Small intestine (tissue), 7 donors: ENCODE measurements around the gene TMPRSS9. TPM values are rescaled to one million over a fixed set of nuclear protein-coding genes. Genes with fewer than 3 reads are reported as not detected.

Experiments
- DNase-seq, 2 donors: peaks; one replicate each; pipeline versions ENCODE4 v3.0.0 to v3.0.0-alpha.2; 2013
- FAIRE-seq: peaks from 2 replicates; lab custom pipeline; 2012; peaks lifted over from hg19 to GRCh38; lab: Jason Lieb, UNC
- H3K27ac ChIP-seq, 3 donors: one replicate each; pipeline ENCODE4 v1.5.1; 2013; ENCODE audit warnings: low read length in 2 of 3, mild to moderate bottlenecking in 2 of 3, control low read depth in 1 of 3, inconsistent platforms in 1 of 3, low read depth in 1 of 3, moderate library complexity in 1 of 3
- H3K27me3 ChIP-seq, 3 donors: one replicate each; pipeline ENCODE4 v1.6.1; 2013; ENCODE audit warnings: low read length in 3 of 3, inconsistent platforms in 1 of 3; ENCODE audit not compliant: control insufficient read depth in 3 of 3, insufficient read depth in 3 of 3
- H3K36me3 ChIP-seq, 3 donors: one replicate each; pipeline ENCODE4 v1.6.1; 2013; ENCODE audit warnings: low read length in 3 of 3, inconsistent platforms in 1 of 3, low read depth in 1 of 3, mild to moderate bottlenecking in 1 of 3, moderate library complexity in 1 of 3; ENCODE audit not compliant: control insufficient read depth in 3 of 3, insufficient read depth in 2 of 3
- H3K4me1 ChIP-seq, 3 donors: one replicate each; pipeline ENCODE4 v1.6.1; 2013; ENCODE audit warnings: low read length in 2 of 3, inconsistent platforms in 1 of 3, low read depth in 1 of 3, mild to moderate bottlenecking in 1 of 3, moderate library complexity in 1 of 3; ENCODE audit not compliant: control insufficient read depth in 3 of 3, insufficient read depth in 2 of 3
- H3K4me3 ChIP-seq, 3 donors: one replicate each; pipeline ENCODE4 v1.5.1; 2013; ENCODE audit warnings: low read length in 3 of 3, control low read depth in 1 of 3, inconsistent platforms in 1 of 3, low read depth in 1 of 3, mild to moderate bottlenecking in 1 of 3, moderate library complexity in 1 of 3
- H3K9me3 ChIP-seq, 2 donors: one replicate each; pipeline ENCODE4 v1.6.1; 2013; ENCODE audit warnings: low read depth in 1 of 2, low read length in 1 of 2; ENCODE audit not compliant: control insufficient read depth in 2 of 2, insufficient read depth in 1 of 2
- WGBS, 3 donors: extraction: QIAGEN DNeasy Blood & Tissue Kit; methylation state at CpG; one replicate each; pipeline ENCODE4 v1.1.7; 2013; 5-methylcytosine and 5-hydroxymethylcytosine counted together
- polyA plus RNA-seq, 4 donors: library from polyadenylated mRNA; stranded (reverse) in 3 of 4; unstranded in 1 of 4; fragments of 200-250 nt in 3 of 4; fragments of 120-200 nt in 1 of 4; gene quantifications; one replicate each; pipeline versions ENCODE4 v1.2.1 to v1.2.3, GENCODE V29; 2013
- donor health status: healthy with polysubstance abuse.
- donor health status: control.
- donor health status: control.
- donor health status: Bipolar disorder and iron deficiency.
- donor health status: healthy.

TMPRSS9 gene
- polyA plus RNA-seq, 4 donors: 0.53 to 0.54 TPM; not detected in 2

GRCh38 chr19:2351591-2351990, 8.5 kb upstream of the TMPRSS9 start:
- 93 to 96% (median 95%) methylated on average over 18 to 28 of the region's 28 CpGs for WGBS, 3 donors
- Histone ChIP-seq H3K27ac (no peak overlapping the region), H3K36me3 (peaks cover 2 to 81% (median 8%) of the 10 kb centered on the region in 3 donors), H3K27me3 (no peaks in the 10 kb centered on the region), H3K9me3 (peaks cover 0 to 2% of the 10 kb centered on the region in 2 donors), H3K4me1 (no peaks in the 10 kb centered on the region), H3K4me3 (no peak overlapping the region)
- DNase-seq (no peak), FAIRE-seq (no peak)

- Histone ChIP-seq H3K4me1 (no peaks in the 10 kb centered on the region), H3K9me3 (peaks cover 0 to 2% of the 10 kb centered on the region in 2 donors), H3K27ac (no peak overlapping the region), H3K27me3 (no peaks in the 10 kb centered on the region), H3K36me3 (peaks cover 2 to 76% (median 8%) of the 10 kb centered on the region in 3 donors), H3K4me3 (no peak overlapping the region)
- FAIRE-seq (no peak), DNase-seq (no peak)
- 93 to 97% (median 95%) methylated on average over 23 to 24 of the region's 24 CpGs for WGBS, 3 donors
These were observed 7.9 kb upstream of the TMPRSS9 start for GRCh38 chr19:2352121-2352520.

DNA sequence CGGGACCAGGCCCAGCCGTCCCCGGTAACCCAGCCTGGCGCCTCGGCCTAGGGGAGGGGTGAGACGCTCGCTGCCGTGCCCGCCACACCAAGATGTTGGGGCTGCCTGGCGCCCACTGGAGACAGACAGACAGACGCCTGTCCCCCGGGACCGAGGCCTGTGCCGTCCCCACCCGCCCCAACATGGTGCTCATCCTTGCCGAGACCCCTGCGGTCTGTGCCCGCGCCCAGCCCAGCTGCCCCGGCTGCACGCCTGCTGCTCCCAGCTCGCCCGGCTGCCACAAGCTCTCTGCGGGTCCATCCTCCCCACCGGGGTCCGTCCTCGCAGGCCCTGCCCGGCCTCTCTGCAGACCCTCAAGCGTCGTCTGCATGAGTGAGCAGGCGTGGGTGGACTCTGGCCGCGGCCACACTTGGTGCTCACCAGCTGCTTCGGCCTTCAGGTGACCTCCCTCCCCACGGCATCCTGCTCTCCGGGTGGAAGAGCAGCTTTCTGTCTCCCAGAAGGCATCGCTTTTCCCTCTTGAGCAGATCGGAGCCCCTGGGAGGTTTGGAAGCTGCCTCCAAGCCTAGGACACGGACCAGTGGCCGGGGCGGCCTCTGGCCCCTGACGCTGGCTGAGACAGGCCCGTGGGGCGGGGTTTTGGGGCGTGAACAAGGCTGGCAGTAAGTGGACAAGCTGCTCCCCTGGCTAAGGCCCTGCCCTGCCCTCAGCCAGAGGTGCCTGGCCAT, 6.7 kb upstream of the TMPRSS9 start:
- no peaks in the 10 kb centered on the region for H3K27me3 ChIP-seq
- FAIRE-seq (no peak), DNase-seq (no peak)
- H3K4me1 ChIP-seq: no peaks in the 10 kb centered on the region
- 86 to 93% (median 91%) methylated on average over 38 to 45 of the region's 45 CpGs for WGBS, 3 donors
- no peak overlapping the region for H3K27ac ChIP-seq
- no peak overlapping the region for H3K4me3 ChIP-seq
- H3K9me3 ChIP-seq: peaks cover 0 to 2% of the 10 kb centered on the region in 2 donors
- peaks cover 2 to 76% (median 8%) of the 10 kb centered on the region in 3 donors for H3K36me3 ChIP-seq

DNA sequence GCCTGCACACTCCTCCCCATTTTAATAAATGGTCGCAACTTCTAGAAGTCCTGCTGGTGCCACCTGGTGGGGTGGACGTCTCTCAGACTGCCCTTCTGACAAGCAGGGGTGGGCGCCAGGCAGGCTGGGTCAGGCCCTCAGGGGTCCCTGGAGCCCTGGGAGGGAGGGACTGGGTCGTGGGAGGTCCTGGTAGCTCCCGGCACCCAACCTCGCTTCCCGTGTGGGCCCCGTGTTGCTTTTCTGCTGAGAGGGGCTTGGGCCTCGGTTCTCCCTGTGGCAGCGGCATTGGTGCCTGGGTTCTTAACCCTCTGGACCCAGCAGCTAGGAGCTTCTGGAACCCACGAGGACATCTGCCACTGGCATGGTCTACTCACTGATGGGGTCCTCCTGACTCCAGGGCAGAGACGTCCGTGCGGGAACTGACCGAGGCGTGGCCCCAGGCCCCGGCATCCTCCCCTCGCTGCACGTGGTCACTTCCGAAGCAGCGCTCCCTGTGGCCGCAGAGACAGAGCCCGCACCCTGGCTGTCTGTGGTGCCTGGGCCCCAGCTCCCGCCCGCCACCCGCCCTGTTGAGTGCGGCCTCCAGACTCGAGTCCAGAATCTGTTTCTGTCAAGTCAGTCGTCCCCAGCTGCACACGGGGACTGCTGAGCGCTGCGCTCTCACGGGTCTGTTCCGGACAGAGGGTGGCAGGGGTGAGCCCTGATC, 6.0 kb upstream of the TMPRSS9 start:
- no peak overlapping the region for H3K27ac ChIP-seq
- H3K9me3 ChIP-seq: no peaks in the 10 kb centered on the region
- no peak for DNase-seq
- H3K4me3 ChIP-seq: no peak overlapping the region
- peaks cover 2 to 68% (median 8%) of the 10 kb centered on the region in 3 donors for H3K36me3 ChIP-seq
- H3K27me3 ChIP-seq: peaks cover 0 to 6% (median 0%) of the 10 kb centered on the region in 3 donors
- no peaks in the 10 kb centered on the region for H3K4me1 ChIP-seq
- WGBS, 3 donors: 89 to 90% (median 90%) methylated on average over 29 to 34 of the region's 34 CpGs
- FAIRE-seq: no peak

GRCh38 chr19:2354670-2355069, 5.4 kb upstream of the TMPRSS9 start:
- Histone ChIP-seq H3K9me3 (no peaks in the 10 kb centered on the region), H3K4me3 (no peak overlapping the region), H3K27me3 (peaks cover 0 to 9% (median 0%) of the 10 kb centered on the region in 3 donors), H3K4me1 (no peaks in the 10 kb centered on the region), H3K27ac (no peak overlapping the region), H3K36me3 (peaks cover 2 to 66% (median 8%) of the 10 kb centered on the region in 3 donors)
- no peak for DNase-seq
- FAIRE-seq: no peak
- WGBS, 3 donors: 90 to 92% (median 90%) methylated on average over 17 of the region's 17 CpGs

DNA sequence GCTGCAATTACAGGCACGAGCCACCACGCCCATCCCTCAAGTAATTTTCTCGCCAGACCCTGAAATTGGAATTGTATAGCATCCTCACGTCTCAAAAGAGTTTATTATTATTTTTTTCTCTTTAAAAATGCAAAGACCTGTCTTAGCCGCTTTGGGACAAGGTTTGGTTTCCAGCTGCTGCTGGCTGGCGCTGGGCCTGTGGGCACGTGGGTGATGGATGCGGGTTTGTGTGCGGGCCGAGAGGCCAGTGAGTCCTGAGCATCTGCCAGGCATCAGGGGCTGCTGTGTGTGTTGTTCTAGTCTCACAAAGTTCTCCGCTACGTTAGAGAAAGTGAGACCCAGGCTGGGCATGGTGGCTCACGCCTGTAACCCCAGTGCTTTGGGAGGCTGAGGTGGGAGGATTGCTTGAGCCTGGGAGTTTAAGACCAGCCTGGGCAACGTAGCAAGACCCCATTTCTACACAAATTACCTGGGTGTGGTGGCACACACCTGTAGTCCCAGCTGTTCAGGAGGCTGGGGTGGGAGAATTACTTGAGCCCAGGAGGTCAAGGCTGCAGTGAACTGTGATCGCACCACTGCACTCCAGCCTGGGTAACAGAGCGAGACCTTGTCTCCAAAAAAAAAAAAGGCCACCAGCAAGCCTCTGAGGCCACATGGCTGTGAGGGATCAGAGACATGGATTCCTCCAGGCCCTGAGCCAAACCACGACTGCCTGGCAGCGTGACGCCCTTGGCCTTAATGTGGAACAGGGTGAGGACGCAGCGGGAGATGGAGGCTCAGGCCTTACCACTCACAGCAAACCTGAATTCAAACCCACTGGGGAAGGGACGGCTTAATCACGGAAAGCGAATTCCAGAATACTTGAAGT, 4.7 kb upstream of the TMPRSS9 start:
- DNase-seq (no peak), FAIRE-seq (no peak)
- Histone ChIP-seq H3K4me3 (no peak overlapping the region), H3K36me3 (peaks cover 2 to 58% (median 8%) of the 10 kb centered on the region in 3 donors), H3K9me3 (no peaks in the 10 kb centered on the region), H3K27ac (no peak overlapping the region), H3K4me1 (no peaks in the 10 kb centered on the region), H3K27me3 (peaks cover under 1 to 16% (median 2%) of the 10 kb centered on the region in 3 donors)
- WGBS, 3 donors: 88% methylated on average over 24 of the region's 24 CpGs

DNA sequence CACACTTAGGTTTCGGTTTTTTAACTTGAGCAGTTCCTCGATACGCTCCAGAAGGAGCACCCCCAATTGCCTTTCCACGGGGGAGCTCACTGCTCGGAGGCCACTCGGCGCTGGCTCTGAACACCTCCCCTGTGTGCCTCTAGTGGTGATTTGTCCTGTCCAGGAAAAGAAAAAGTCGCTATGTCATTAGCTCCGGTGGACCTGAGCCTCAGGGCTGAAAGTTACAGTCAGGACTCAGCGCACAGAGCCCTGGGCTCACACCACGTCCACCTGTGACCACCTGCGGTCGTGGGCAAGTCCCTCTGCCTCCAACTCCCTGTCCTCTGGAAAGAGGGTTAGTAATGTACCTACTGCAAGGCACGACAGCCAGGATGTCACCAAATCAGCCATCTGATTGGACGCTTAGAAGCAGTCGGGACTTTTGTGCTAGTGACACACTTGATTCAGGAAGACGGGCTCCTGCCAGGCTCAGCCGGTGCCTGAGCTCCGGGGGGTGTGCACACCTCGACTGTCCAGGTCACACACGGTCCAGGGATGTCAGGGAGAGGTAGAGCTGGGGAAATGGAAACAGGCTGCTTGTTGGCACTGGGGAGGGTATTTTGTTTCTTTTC, 3.9 kb upstream of the TMPRSS9 start:
- FAIRE-seq: no peak
- Histone ChIP-seq H3K27me3 (peaks cover 3 to 21% (median 5%) of the 10 kb centered on the region in 3 donors), H3K4me1 (no peaks in the 10 kb centered on the region), H3K36me3 (peaks cover 2 to 51% (median 8%) of the 10 kb centered on the region in 3 donors), H3K4me3 (no peak overlapping the region), H3K27ac (no peak overlapping the region), H3K9me3 (no peaks in the 10 kb centered on the region)
- DNase-seq: no peak
- WGBS, 3 donors: 78 to 80% (median 79%) methylated on average over 21 of the region's 21 CpGs
